Superior temporal gyrus (tissue), 1 donor: ENCODE data around the gene MYBPC1.

Source experiments
- DNase-seq: peaks from one replicate; pipeline ENCODE4 v3.0.0-alpha.2; 2016; ENCODE audit errors: extremely low spot score

MYBPC1 gene

DNA sequence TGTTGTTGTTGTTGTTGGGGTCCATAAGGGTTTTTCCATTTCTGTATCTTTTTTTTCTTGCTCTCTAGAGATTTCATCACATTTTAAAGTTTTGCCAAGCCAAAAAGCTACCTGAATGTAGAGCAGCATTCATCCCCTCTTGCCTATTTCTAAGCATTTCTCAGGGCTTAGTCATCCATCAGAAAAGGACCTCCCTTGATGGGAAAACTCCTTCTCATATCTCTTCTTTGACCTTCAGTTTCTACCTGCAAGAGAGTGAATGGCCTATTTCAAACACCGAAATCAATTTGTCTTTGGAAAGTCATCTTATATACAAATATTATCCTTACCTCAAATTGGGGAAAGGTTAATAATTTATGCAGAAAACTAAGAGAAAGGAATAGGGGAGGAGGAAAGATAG is 4.5 kb downstream of the MYBPC1 start:
- DNase-seq = no peak

DNA sequence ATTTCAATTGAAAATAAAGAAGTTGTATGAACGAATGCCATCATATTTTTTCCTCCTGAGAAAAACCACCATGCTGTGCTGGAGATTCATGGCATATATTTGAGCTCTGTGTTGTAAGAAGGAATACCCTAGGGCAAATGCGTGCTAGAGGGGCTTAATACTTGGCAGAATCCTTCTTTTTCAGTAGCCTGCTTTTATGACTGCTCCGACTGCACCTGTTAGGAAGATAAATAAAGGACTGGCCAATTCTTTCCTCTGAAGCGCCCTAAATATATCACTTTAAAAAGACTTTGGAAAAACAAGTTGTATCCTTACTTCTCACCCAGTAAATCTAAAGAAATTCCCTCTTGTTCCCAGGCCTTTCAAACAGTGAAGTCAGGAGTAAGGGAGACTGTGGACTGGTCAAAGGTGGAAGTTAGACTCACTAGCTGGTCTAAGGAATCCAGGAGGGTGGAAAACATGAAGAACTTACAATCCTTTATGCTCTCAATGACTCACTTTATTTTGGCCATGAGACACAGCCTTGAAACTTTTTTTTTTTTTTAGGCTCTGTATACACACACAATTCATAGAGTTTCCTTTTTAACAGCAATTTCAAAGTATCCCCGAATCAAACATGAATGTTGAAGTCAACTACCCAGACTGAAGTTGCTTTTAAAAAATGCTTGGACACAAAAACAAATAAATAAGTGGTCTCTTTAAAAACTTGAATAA is 5.2 kb downstream of the MYBPC1 start:
- no peak for DNase-seq

DNA sequence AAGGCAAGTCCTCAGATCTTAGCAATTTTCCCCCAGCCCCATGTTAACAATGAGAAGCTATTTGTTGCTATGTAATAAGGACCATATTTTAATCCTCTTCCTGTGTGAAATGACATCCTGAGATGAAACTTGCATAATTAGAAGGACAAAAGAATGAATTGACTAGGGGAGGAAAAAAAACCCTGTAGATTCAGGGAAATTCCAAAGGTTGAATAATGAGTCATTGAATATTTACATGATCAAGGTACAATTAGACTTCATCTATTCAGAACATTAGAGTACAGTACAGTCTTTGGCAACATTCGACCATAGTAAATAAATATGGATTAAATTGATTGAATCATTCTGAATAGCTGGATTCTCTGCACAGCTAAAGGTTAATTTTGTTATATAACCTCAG is 9.4 kb downstream of the MYBPC1 start:
- DNase-seq = no peak

DNA sequence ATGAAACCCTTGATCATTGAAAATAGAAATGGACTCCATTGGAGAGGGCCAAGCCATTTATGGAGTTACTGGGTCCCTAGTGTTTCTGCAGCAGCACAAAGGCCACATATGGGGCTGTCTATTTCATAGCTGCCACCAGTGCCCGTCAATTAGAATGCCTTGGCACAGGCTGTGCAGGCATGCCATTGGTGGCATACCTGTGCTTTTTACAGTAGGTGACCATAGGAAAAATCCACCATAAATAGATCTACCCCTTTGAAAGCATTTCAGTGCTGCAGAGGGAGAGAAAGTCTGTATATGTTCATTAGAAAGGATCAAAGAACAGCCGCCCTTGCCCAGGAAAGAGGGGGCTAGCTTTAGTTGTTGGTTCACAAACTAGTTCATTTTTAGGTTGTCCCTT is 13.1 kb downstream of the MYBPC1 start:
- DNase-seq = no peak

DNA sequence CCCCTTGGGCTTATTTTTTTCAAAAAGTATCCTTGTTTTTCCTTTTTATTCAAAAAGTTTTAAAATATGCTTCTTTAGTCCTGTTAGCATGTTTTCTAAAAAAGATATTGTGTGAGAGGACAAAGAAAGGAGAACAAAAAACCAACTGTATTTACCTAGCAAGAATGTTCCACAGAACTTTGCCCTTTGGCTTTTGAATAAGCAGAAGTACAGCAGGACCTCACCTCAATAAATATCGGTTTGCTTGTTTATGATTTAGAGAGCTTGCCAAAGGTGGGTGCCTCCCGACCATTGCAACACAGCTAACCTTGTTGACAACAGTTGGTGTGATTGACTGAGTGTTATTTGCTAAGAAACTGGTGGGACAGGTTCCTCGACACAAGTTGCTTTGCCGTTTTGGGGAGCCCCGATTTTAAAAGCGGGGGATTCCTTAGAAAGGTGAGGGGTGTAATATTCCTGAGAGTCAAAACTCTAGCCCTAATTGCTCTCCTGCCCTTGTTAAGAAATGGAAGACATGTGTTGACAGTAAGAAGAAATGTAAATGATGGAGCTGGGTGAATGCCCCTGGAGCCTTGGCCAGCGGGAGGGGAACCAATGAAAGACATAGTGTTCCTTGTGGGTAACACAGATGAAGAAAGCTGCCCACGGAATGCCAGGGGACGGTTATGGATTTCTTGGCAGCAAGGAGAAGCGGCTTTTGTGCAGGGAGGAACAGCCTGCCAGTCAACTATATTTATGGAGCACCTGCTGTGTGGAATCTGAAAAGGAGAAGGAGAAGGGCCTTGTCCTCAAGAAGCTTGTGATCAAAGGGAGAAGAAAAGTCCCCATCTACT is 13.7 kb downstream of the MYBPC1 start:
- no peak for DNase-seq

DNA sequence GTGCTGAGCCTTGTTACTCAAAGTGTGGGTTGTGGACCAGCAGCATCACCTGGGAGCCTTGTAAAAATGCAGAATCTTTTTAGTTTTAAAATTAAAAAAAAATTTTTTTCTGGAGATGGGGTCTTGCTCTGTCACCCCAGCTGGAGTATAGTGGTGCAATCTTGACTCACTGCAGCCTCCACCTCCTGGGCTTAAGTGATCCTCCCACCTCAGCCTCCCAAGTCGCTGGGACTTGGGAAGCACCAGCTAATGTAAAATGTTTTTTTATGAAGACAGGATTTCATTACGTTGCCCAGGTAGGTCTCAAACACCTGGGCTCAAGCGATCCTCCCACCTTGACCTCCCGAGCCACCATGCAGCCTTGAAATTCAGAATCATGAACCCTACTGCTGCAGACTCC is 14.4 kb downstream of the MYBPC1 start:
- no peak for DNase-seq

DNA sequence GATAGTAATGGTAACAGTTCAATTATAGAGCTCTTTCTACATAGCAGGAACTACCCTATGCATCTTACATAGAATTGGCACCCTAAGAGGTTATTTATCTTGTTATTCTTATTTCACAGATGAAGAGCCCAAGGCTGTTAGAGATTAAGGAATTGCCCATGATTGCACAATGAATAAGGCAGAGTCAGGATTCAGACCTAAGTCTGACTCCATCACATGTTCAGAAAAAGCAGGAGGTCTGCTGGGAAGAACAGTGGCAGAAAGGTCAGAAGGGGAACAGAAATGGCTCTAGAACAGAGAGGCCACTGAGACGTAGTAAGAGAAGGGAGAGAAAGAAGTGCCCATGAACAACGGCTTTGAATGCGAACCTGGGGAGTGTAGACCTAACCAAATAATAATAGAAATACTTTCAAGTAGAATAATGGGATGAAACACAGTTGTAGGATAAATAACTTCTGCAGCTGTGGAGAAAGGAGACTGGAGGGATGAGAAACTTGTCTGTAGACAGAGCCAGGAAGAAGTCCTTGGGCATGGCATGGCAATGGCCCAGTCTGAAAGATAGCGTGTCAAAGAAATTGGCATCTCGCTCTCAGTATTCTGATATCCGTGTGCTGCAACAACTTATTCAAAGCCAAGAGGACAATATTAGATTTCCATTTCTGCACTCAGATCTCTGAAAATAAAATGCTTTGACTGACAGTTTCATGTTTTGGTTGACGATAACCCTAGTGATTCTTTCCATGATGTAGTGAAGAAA is 17.6 kb downstream of the MYBPC1 start:
- DNase-seq = no peak

DNA sequence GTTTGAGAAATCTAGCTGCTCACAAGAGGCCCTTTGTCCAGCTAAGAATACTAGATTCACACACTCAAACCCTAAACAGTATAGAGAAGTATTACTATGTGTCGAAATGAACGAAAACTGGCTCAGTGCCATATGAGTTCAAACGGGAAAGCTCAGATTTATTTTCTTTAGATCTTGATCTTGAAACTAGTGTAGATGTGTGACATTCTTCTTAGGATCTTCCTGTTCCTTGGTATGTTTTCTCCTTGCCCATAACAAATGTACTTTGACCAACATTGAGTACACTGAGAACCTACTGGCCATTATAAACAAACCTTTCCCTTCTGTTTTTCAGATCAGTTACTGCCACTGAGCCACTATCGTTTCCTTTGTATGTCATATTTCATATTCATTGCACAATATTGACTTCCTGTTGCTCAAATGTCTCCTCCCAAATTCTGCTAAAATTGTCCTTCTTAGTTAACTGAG is 21.3 kb downstream of the MYBPC1 start:
- no peak for DNase-seq

DNA sequence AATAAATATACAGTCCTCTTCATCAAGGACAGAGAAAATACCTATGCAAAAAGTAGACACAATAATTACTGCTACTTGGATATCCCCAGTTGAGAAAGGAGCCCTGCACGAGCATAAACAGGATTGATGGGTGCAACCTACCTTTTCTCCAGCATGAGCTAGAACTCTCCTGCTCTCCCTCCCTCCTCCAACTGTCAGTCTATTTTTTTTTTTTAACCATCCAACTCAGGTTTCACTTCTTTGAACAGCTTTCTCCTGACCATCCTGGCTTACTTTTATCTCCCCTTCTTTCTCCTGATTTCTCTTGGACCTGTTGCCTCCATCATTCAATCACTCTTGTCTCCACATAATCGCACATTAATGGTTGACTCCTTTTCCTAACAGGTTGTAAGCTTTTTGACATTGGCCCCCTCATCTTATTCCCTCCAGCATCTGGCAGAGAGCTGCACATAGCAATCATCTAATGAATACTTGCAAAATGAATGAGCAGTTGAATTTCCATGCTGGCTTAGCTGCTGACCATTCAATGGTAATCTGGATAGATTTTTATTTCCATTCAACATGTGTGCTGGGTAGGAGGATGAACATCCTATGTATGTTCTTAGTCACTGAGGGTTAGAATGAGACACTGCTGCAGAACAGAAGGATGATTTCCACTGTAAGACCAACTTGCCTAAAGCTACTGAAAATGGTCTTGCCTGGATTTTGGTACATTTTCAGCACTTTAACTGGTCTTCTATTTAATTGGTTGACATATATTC is 24.4 kb downstream of the MYBPC1 start:
- no peak for DNase-seq

DNA sequence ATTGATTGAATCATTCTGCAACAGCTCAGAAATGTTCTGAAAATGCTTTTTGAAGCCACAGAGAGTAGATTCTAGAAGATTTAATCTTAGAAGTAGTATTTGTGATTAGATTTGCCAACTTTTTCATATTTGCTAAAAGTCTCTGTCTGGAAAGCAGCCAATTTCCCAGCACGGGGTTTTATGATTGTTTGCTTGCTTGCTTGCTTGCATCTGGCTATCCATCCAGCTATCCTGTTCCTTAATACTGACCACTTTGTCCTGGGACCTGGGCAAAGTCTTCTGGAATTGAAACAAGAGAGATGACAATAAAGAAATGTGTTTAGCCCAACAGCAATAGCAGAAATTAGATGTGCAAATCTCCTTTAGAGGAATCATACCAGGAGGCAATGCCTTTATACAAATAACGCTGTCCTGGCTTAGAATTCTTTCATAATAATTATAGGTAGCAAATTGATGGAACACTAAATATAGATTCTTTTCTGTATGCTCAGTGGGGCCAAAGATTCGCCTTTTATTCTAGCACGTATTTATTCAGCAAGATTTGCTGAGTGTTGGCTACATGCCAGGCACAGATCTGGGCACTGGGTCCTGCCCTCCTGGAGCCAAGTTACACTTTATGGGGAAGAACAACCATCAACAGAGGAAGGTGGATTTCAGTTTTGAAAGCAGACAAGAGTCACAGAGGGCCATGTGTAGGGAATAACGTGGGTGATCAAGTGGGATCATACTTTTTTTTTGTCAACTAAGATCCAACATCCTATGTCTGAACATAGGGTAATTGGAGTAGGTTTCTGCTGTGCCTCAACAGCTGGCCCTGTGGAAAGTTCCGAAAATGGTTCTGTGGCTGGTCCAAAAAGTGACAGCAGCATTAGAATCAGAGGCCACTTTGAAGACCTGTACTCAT is 25.3 kb downstream of the MYBPC1 start:
- DNase-seq = no peak

DNA sequence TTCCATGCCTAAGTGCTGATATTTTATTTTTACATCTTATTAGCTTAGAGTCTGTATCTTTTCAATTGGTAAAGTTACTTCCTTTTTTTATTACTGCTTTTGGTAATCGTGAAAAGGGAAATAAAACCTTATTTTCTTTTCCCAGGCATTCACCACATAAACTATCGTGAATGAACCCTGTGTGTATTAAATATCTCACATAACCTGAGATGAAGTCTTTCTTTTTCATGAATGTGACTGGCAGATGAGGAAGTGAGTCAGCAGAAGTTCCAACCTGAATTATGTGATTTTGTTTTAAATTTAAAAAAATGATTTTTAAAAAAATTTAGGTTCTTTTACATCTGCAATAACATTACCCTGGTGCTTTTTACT is 26.0 kb downstream of the MYBPC1 start:
- DNase-seq = no peak

DNA sequence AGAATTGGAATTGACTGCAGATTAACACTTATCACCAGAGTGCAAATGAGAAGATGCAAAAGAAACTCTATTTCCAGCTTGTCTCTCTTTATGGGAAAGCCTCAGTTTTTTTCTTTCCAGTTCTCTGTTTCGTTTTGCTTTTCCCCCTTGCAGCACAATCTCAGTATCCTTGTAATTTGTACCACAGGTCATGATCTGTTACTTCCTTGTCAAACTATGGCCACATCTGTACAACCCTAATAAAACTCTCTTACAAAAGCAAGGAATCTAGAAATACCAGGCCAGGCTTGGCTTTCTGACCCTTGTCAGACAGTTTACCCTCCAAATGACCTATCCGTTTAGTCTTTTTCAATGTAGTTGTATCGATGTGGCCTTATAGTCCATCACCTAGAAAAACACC is 33.9 kb downstream of the MYBPC1 start:
- DNase-seq = no peak

DNA sequence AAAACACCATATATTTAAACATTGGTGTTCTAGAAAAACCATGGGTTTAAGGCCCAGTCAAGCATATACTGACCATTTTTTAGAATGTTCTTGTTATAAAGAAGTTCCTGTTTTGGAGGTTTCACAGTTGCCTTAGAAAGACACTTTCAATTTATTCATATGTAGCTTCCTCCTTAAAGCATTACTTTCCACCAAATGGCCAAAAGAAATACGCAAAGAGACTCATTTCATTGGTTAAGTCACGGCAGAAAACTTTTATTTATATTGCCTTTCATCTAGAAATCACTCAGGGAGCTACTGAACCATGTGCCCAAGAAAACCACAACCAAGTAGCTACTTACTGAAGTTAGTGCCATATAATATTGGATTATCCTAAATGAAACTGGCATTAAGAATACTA is 40.0 kb downstream of the MYBPC1 start:
- no peak for DNase-seq

DNA sequence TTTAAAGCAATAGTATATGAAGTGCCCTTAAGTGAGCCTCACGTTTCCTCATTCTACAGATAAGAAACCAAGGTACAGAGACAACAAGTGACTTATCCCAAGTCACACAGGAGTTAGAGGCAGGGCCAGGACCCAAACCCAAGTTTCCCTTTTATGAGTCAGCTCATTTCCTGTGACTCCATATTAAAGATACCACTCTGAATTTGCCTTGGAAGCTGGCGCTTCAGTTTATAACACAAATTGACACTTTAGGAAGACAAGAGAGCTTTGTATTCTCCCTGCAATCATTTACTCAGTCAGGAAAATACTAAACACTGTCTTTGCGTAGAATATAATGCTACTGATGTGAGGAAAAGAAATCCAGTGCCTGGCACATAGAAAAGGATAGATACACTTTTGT is 43.2 kb downstream of the MYBPC1 start:
- DNase-seq = no peak

DNA sequence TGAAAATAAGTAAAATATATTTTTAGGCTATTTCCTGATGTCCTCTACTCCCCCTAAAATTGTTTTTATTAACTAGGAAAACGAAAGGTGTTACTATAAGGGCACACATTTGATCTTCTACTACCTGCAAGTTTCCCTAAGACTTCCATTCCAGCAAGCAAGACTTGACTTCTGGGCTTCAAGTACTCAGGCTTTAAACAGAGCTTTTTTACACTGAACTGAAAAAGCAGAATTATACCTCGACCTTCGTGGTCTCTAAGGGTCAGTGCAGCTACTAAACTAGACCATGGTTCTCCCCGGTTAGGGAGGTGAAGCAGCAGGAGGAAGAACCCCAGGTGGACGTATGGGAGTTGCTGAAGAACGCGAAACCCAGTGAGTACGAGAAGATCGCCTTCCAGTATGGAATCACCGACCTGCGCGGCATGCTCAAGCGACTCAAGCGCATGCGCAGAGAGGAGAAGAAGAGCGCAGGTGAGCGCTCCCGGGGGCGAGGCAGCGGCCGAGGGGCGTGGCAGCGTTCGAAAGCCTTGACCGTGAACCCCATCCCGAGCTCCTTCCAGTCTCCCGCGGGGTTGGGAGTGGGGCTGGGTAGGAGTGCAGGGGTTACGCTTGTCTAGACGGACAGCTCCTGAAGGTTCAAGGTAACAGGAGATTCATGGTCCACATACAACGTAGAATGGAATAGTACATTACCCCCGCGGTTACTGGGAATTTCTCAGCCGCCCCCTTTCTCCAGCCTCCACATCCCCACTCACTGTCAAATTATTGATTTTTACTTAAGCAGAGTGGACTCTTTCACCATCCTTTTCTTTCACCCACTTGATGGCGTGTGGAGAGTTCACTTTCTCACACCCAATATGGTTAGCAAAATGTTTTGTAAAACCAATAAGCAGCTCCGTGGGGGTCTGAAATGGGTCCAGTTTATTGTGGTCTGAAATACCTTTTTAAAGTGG is 47.6 kb downstream of the MYBPC1 start:
- DNase-seq = no peak

DNA sequence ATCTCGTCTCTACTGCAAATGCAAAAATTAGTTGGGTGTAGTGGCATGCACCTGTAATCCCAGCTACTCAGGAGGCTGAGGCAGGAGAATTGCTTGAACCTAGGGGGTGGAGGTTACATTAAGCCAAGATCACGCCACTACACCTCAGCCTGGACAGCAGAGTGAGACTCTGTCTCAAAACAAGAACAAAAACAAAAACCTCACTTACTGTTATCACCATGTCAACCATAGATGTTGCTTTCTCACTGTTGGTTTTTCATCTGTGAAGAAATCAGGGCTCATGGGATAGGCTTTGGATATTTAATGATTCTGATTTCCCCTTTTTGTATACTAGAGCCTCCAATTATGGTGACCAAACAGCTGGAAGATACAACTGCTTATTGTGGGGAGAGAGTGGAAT is 52.9 kb downstream of the MYBPC1 start:
- no peak for DNase-seq

DNA sequence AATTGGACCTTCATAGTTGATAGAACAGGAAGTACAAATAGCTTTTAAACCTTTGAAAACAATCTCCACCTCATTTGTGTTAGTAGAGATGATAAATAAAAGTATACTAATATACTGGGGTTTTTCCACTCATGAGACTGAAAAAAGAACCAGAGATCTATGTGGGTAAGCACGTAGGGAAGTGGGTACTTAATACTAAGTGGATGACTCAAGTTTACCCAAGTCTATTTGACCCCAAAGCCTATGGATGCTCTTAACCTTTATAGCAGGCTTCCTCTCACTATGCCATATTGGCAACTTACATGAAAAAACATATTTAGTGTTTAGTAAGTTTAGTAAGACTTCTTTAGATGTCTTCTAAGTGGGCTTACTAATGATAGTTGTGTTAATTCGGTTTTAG is 53.4 kb downstream of the MYBPC1 start:
- no peak for DNase-seq

DNA sequence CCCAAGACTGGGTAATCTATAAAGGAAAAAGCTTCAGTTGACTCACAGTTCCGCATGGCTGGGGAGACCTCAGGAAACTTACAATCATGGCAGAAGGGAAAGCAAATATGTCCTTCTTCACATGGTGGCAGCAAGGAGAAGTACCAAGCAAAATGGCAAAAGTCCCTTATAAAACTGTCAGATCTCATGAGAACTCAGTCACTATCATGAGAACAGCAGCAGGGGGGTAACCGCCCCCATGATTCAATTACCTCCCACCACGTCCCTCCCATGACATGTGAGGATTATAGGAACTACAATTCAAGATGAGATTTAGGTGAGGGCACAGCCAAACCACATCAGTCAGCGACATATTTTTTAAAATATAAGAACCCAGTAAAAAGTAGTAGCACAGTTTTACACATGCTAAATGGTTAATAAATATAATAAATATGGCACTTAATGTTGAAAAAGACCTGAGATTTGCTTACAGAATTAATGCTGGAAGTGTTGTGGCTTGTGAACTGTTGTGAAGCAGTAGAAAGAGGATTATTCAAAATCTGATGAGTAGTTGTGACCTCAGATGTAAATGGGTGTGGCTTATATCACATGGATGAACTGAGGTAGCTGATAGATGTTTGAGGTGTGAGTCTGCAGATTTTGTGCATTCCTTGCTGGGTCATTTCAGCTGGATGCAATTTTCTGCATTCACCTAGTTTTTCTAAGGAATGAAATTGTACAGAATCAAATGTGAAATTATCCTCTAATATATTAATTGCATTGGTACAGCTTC is 55.8 kb downstream of the MYBPC1 start:
- DNase-seq = no peak

DNA sequence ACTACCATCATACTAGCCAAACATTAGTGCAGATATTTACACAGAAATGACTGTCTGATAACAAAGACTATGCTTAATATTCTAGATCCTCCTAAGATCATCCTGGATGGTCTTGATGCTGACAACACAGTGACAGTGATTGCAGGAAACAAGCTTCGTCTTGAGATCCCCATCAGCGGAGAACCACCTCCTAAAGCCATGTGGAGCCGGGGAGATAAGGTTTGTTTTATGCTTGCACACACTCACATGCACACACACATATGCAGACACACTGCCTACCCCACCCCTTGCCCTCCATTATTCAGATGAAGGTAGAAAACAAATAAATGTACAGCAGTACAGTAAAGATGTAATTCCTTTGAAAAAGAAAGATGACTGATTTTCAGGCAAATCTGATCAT is 58.3 kb downstream of the MYBPC1 start:
- DNase-seq = no peak
